CD4-positive, alpha-beta T cell treated with Interleukin-12 subunit alpha and Interleukin-12 subunit beta, for 1 hour (primary cell): ENCODE results near the gene HSF2BP.
"Not testable (repeated sequence)": the region's sequence is repeated elsewhere in the genome, so short reads cannot be mapped to it uniquely, and the experiment has no call there.

Experiments
- DNase-seq: peaks from one replicate; pipeline ENCODE4 v3.0.0-alpha.2; 2020

The HSF2BP gene

DNA sequence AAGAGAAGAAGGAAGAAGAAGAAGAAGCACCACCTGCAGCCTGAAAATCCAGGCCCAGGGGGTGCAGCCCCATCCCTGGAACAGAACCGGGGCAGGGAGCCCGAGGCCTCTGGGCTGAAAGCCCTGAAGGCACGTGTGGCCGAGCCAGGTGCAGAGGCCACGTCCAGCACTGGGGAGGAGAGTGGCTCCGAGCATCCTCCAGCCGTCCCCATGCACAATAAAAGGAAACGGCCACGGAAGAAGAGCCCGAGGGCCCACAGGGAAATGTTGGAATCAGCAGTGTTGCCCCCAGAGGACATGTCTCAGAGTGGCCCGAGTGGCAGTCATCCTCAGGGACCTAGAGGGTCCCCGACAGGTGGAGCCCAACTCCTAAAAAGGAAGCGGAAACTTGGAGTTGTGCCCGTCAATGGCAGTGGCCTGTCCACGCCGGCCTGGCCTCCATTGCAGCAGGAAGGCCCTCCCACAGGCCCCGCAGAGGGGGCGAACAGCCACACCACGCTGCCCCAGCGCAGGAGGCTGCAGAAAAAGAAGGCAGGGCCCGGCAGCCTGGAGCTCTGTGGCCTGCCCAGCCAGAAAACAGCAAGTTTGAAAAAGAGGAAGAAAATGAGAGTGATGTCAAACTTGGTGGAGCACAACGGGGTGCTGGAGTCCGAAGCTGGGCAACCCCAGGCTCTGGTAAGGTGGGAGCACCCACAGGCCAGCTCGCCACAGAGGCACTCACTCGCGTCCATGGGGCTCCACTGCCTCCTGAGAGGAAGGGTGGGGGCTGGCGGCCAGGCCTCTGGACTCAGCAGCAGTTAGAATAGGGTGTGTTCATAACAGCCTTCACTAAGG lies 28.5 kb upstream of the HSF2BP start:
- no peak for DNase-seq

DNA sequence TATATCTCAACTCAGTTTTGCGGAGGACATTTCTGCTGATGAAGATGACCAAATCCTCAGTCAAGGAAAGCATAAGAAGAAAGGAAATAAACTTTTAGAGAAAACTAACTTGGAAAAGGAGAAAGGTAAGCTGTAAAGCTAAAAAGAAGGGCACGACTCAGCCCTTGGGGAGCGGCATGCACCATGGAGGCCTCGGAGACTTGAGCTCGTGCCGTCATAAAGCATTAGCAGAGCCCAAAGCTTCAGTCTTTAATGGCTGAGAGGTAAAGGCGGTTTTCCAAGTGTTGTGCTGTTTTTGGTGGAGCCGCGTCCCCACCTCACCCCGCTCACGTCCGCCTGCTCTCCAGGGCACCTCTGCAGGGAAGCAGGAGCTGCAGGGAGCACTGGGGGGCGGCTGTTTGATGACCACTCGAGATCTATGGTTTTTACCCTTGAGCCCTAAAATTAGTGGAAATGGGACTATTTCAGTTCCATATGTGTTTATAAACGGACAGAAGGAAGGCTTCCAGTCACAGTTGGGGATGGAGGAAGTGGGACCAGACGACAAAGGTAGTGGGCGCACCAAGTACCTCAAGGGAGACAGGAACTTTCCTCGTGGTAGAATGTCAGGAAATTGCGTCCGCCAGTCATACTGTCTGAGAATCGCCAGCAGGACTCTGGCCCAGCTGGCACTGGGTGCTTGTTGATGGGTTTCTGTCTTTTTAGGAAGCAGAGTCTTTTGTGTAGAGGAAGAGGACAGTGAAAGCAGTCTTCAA lies 27.7 kb upstream of the HSF2BP start:
- DNase-seq, result no peak

DNA sequence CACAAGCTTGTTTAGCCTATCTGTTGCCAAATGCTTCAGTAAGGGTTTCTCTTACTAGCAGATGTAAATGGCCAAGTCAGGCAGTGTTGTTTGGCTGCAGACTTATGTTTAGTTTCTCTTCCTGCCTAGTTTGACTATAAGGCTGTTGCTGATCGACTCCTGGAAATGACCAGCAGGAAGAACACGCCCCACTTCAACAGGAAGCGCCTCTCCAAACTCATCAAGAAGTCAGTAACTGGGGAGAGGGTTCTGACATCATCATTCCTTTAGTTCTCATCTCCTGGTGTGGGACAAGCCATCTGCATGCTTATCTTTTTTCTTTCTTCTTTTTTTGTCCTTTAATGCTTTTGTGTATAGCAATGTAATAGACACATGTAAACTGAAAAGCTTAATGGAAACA lies 25.1 kb upstream of the HSF2BP start:
- DNase-seq, result no peak

DNA sequence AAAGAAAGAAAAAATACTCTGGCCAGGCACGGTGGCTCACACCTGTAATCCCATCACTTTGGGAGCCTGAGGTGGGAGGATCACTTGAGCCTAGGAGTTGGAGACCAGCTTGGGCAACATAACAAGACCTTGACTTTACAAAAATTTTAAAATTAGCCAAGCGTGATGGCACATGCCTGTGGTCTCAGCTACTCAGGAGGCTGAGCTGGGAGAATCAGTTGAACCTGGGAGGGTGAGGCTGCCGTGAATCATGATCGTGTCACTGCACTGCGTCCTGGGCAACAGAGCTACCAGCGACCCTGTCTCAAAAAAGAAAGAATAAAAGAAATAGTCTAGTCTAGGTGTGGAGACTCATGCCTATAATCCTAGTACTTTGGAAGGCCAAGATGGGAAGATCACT lies 22.4 kb upstream of the HSF2BP start:
- DNase-seq, result no peak

GRCh38 chr21:43680421-43680820 lies 21.1 kb upstream of the HSF2BP start:
- DNase-seq, result not testable (repeated sequence)

GRCh38 chr21:43679951-43680350 lies 20.7 kb upstream of the HSF2BP start:
- no peak for DNase-seq

- DNase-seq, result no peak
Measured at GRCh38 chr21:43676391-43676790, 17.1 kb upstream of the HSF2BP start.

DNA sequence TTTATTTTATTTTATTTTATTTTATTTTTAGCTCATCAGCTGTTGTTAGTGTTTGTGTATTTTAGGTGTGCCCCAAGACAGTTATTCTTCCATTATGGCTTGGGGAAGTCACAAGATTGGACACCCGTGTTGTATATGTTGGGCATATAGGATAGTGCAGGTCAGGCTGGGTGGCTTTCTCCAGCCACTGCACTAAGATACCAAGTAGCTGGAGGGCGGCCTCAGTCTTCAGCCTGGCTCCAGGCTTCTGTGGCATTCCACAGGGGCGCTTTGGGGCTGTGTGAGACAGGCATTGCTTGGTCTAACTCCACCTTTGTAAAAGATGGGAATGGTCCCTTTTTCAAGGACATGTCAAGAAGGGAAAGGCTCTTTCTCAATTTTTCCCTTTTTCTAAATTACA lies 16.6 kb upstream of the HSF2BP start:
- no peak for DNase-seq

- no peak for DNase-seq
Measured at GRCh38 chr21:43669828-43670605, 10.7 kb upstream of the HSF2BP start.

GRCh38 chr21:43667191-43667904 lies 8.1 kb upstream of the HSF2BP start:
- DNase-seq, result no peak

DNA sequence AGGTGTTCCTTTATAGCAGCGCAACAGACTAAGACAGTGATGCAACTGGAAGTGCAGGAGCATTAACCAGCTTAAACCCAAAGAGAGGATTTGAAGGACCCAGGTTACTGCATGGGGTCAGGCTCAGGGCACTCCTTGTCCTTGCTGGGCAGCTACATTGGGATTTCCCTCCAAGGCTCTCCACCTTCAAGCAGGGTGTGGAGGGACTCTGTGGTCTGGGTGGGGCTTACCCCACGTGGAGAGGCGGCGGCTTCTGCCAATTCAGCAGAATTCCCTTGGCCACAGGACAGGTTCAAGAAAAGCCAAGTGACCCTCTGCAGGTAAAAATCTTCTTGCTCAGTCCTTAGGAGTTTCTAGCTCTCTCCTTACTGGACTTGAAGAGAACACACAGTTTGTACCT lies 6.6 kb upstream of the HSF2BP start:
- no peak for DNase-seq

DNA sequence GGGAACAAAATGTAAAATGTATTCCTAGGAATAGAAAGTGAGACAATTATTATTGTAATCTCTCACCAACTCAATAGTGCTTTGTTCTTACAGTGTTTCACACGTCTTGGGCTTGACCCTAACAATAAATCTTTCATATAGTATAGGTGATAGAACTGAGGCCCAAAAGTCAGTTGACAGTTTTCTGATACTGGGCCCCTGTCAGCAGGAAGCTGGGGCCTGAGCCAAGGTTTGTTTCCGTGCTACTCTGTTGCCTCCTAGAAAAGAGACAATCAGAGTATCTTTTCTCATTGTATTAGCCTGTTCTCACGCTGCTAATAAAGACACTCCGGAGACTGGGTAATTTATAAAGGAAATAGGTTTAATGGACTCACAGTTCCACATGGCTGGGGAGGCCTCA lies 5.1 kb upstream of the HSF2BP start:
- no peak for DNase-seq

DNA sequence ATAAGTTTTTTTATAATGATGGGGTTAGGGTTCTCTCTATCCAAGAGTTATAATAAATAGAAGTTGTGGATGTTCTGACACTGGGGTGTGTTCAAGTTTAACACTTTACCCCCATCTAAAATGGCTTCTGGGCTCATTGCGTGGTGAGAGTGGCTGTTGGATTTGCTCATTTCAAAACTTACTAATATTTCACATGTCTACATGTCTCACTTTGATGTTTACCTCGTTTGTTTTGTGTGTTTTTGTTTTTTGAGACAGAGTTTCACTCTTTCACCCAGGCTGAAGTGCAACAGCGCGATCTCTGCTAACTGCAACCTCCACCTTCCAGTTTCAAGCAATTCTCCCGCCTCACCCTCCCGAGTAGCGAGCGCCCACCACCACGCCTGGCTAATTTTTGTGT lies 3.7 kb upstream of the HSF2BP start:
- no peak for DNase-seq

- DNase-seq, result no peak
Measured at GRCh38 chr21:43662286-43662685, 3.0 kb upstream of the HSF2BP start.

GRCh38 chr21:43658769-43659135 lies 536 bp downstream of the HSF2BP start:
- DNase-seq, result no peak

GRCh38 chr21:43658088-43658741 lies 1.1 kb downstream of the HSF2BP start:
- DNase-seq, result no peak

GRCh38 chr21:43657355-43658087 lies 1.8 kb downstream of the HSF2BP start:
- DNase-seq, result no peak

- DNase-seq, result no peak
Measured at GRCh38 chr21:43654806-43655489, 4.3 kb downstream of the HSF2BP start.

DNA sequence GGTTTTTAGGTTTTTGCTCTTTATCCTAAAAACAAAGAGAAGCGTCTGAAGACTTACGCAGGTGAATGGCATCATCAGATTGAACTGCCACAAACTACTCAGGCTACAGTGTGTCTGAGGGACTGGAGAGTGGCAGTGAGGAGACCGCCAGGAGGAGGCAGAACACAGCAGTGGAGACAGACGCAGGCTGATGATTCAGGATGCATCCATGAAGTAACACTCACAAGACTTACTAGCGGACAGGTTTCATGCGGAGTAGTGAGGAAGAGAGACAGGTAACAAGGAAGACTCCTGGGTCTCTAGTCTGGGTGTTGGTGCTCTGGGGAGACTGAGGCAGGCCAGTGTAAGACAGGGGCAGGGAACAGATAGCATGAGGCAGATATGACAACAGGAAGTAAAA lies 5.7 kb downstream of the HSF2BP start:
- DNase-seq, result no peak

DNA sequence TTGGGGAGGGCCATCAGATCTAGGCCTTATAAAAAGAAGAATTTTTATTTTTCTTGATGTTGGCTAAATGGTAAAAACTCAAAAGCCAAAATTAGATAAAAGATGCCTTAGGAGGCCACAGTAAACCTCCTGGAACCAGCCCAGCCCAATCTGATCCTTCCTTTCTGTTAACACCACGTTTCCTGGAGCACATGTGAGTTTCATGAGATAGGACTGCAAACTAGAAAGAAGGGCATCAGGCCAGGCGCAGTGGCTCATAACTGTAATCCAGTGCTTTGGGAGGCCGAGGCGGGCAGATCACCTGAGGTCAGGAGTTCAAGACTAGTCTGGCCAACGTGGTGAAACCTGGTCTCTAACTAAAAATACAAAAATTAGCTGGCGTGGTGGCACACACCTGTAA lies 6.7 kb downstream of the HSF2BP start:
- no peak for DNase-seq

DNA sequence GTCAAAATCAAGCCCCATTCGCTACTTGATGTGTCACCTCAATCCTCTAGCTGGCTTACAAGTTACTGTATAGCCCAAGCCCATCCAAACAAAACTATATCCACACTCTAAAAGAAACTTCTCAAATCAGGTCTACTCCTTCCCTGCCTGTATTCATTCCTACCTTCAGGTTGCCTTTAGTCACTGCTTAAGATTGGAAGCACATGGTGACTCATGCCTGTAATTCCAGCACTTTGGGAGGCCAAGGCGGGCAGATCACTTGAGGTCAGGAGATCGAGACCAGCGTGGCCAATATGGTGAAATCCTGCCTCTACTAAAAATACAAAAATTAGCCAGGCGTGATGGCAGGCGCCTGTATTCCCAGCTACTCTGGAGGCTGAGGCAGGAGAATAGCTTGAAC lies 7.4 kb downstream of the HSF2BP start:
- DNase-seq, result not testable (repeated sequence)
